Left ventricle myocardium inferior (tissue), 1 donor: Measurements from ENCODE around the gene RPL22. TPM values are rescaled to one million over a fixed set of nuclear protein-coding genes. Genes with fewer than 3 reads are reported as not detected.

Source experiments
- DNase-seq: peaks from one replicate; pipeline ENCODE4 v3.0.0-alpha.2; 2020
- H3K27ac ChIP-seq: fragments of 200-600 bp; replicated peaks from 2 replicates; pipeline ENCODE4 v1.8.0; 2021
- H3K27me3 ChIP-seq: fragments of 200-600 bp; 2 replicates; pipeline ENCODE4 v1.8.0; 2021; ENCODE audit warnings: low read depth
- H3K36me3 ChIP-seq: fragments of 200-600 bp; 2 replicates; pipeline ENCODE4 v1.8.0; 2021
- H3K4me1 ChIP-seq: fragments of 200-600 bp; 2 replicates; pipeline ENCODE4 v1.8.0; 2021
- H3K4me3 ChIP-seq: fragments of 200-600 bp; 2 replicates; pipeline ENCODE4 v1.8.0; 2021; ENCODE audit warnings: mild to moderate bottlenecking, moderate library complexity
- H3K9me3 ChIP-seq: fragments of 200-600 bp; replicated peaks from 2 replicates; pipeline ENCODE4 v1.8.0; 2021
- CTCF ChIP-seq: fragments of 200-600 bp; IDR thresholded peaks from 2 replicates; pipeline ENCODE4 v1.8.0; 2021; ENCODE audit warnings: antibody characterized with exemption, mild to moderate bottlenecking, borderline replicate concordance
- intact Hi-C: fragments of 100-400 bp; cut with micrococcal nuclease; formaldehyde crosslinking; loops from one replicate; pipeline ENCODE4 v1.11.0; 2022
- total RNA-seq: library from RNA; stranded (reverse); fragmentation: NEBNext Ultra II Directional; extraction: Animal tissue kit (Norgen Biotek cat#: 25700); gene quantifications from one replicate; pipeline ENCODE4 v1.2.1, GENCODE V29; 2021
- donor health status: DM: no; HTN: yes; CAD: no; lungs with severe emphysema.

RPL22 gene
- total RNA-seq, 1 donor from 2014 or later: 250 TPM

GRCh38 chr1:6171548-6172124, 27.8 kb downstream of the RPL22 start:
- peak; percentile 34 for TF ChIP-seq CTCF
- intact Hi-C loops: no loop called here
- Histone ChIP-seq H3K36me3 (no peaks in the 10 kb centered on the region), H3K4me3 (no peak overlapping the region), H3K4me1 (peaks cover 4% of the 10 kb centered on the region), H3K27ac (no peak overlapping the region), H3K27me3 (peaks cover 96% of the 10 kb centered on the region), H3K9me3 (no peaks in the 10 kb centered on the region)
- no peak for DNase-seq

GRCh38 chr1:6170742-6171201, 28.6 kb downstream of the RPL22 start:
- H3K36me3 ChIP-seq: no peaks in the 10 kb centered on the region
- H3K4me1 ChIP-seq: peaks cover 4% of the 10 kb centered on the region
- DNase-seq: no peak
- intact Hi-C loops: no loop called here
- no peaks in the 10 kb centered on the region for H3K9me3 ChIP-seq
- no peak for TF ChIP-seq CTCF
- H3K27ac ChIP-seq: no peak overlapping the region
- peaks cover 95% of the 10 kb centered on the region for H3K27me3 ChIP-seq
- H3K4me3 ChIP-seq: no peak overlapping the region

GRCh38 chr1:6170116-6170741, 29.2 kb downstream of the RPL22 start:
- Histone ChIP-seq H3K27me3 (peaks cover 95% of the 10 kb centered on the region), H3K27ac (no peak overlapping the region), H3K36me3 (no peaks in the 10 kb centered on the region), H3K9me3 (no peaks in the 10 kb centered on the region), H3K4me1 (peaks cover 4% of the 10 kb centered on the region), H3K4me3 (no peak overlapping the region)
- intact Hi-C loops: no loop called here
- DNase-seq: no peak
- no peak for TF ChIP-seq CTCF

GRCh38 chr1:6168947-6169586, 30.3 kb downstream of the RPL22 start:
- no peaks in the 10 kb centered on the region for H3K36me3 ChIP-seq
- TF ChIP-seq CTCF: no peak
- no peak overlapping the region for H3K27ac ChIP-seq
- no peak overlapping the region for H3K4me3 ChIP-seq
- intact Hi-C loops: no loop called here
- no peaks in the 10 kb centered on the region for H3K9me3 ChIP-seq
- peaks cover 97% of the 10 kb centered on the region for H3K27me3 ChIP-seq
- peaks cover 4% of the 10 kb centered on the region for H3K4me1 ChIP-seq
- no peak for DNase-seq

- no peaks in the 10 kb centered on the region for H3K9me3 ChIP-seq
- H3K27me3 ChIP-seq: peaks cover 97% of the 10 kb centered on the region
- no peak for DNase-seq
- no peak overlapping the region for H3K27ac ChIP-seq
- H3K4me1 ChIP-seq: peaks cover 4% of the 10 kb centered on the region
- no peak for TF ChIP-seq CTCF
- no peak overlapping the region for H3K4me3 ChIP-seq
- intact Hi-C loops: no loop called here
- H3K36me3 ChIP-seq: no peaks in the 10 kb centered on the region
These were observed 31.7 kb downstream of the RPL22 start for GRCh38 chr1:6167391-6168303.
